BE2C (cell line): ENCODE measurements around the gene LNP1.

ENCODE experiments used
- DNase-seq: peaks from one replicate; pipeline ENCODE4 v3.0.0-alpha.2; 2020
- H3K27me3 ChIP-seq: fragments of 250-450 bp; sonication (Bioruptor Pico); 2 replicates; pipeline ENCODE4 v1.5.1; 2020; ENCODE audit warnings: mild to moderate bottlenecking
- H3K36me3 ChIP-seq: fragments of 250-450 bp; sonication (Bioruptor Pico); 2 replicates; pipeline ENCODE4 v1.5.1; 2020; ENCODE audit warnings: mild to moderate bottlenecking
- H3K4me1 ChIP-seq: fragments of 250-450 bp; sonication (Bioruptor Pico); 2 replicates; pipeline ENCODE4 v1.5.1; 2020
- H3K4me3 ChIP-seq: 2 replicates; pipeline ENCODE4 v1.5.1; 2011; ENCODE audit warnings: low read depth, low read length
- H3K9me3 ChIP-seq: fragments of 250-450 bp; sonication (Bioruptor Pico); 2 replicates; pipeline ENCODE4 v1.5.1; 2020
- TF ChIP-seq, protein P1 (sequence below): IDR thresholded peaks from 2 replicates; pipeline ENCODE4 v1.5.1; 2012; ENCODE audit warnings: mild to moderate bottlenecking, low read depth, low read length

Gene LNP1

DNA sequence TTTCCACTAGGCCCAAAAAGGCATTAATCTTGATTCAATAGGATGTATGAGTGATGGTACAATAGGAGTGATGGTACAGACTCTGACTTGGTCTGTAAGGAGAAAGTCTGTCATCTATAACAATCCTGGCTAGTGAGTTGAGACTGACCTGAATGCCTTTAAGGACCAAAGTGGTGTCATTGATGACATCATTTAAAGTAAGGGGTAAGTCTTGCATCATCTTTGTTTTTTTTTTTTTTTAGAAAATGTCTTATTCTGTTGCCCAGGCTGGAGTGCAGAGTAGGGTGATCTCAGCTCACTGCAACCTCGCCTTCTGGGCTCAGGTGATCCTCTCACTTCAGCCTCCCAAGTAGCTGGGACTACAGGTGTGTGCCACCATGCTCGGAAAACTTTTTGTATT lies 85.5 kb downstream of the LNP1 start:
- Histone ChIP-seq H3K4me1 (no peaks in the 10 kb centered on the region; the same call in 1 of the 2 replicates), H3K36me3 (no peaks in the 10 kb centered on the region), H3K27me3 (no peaks in the 10 kb centered on the region), H3K9me3 (no peaks in the 10 kb centered on the region), H3K4me3 (no peak overlapping the region)
- TF ChIP-seq, protein P1, sequence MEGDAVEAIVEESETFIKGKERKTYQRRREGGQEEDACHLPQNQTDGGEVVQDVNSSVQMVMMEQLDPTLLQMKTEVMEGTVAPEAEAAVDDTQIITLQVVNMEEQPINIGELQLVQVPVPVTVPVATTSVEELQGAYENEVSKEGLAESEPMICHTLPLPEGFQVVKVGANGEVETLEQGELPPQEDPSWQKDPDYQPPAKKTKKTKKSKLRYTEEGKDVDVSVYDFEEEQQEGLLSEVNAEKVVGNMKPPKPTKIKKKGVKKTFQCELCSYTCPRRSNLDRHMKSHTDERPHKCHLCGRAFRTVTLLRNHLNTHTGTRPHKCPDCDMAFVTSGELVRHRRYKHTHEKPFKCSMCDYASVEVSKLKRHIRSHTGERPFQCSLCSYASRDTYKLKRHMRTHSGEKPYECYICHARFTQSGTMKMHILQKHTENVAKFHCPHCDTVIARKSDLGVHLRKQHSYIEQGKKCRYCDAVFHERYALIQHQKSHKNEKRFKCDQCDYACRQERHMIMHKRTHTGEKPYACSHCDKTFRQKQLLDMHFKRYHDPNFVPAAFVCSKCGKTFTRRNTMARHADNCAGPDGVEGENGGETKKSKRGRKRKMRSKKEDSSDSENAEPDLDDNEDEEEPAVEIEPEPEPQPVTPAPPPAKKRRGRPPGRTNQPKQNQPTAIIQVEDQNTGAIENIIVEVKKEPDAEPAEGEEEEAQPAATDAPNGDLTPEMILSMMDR, result no peak
- DNase-seq, result no peak

- DNase-seq, result no peak
- Histone ChIP-seq H3K36me3 (no peaks in the 10 kb centered on the region), H3K4me3 (no peak overlapping the region), H3K4me1 (no peaks in the 10 kb centered on the region), H3K27me3 (no peaks in the 10 kb centered on the region), H3K9me3 (no peaks in the 10 kb centered on the region)
- TF ChIP-seq, protein P1, result no peak
These were observed 87.8 kb downstream of the LNP1 start for GRCh38 chr3:100489118-100489517.

DNA sequence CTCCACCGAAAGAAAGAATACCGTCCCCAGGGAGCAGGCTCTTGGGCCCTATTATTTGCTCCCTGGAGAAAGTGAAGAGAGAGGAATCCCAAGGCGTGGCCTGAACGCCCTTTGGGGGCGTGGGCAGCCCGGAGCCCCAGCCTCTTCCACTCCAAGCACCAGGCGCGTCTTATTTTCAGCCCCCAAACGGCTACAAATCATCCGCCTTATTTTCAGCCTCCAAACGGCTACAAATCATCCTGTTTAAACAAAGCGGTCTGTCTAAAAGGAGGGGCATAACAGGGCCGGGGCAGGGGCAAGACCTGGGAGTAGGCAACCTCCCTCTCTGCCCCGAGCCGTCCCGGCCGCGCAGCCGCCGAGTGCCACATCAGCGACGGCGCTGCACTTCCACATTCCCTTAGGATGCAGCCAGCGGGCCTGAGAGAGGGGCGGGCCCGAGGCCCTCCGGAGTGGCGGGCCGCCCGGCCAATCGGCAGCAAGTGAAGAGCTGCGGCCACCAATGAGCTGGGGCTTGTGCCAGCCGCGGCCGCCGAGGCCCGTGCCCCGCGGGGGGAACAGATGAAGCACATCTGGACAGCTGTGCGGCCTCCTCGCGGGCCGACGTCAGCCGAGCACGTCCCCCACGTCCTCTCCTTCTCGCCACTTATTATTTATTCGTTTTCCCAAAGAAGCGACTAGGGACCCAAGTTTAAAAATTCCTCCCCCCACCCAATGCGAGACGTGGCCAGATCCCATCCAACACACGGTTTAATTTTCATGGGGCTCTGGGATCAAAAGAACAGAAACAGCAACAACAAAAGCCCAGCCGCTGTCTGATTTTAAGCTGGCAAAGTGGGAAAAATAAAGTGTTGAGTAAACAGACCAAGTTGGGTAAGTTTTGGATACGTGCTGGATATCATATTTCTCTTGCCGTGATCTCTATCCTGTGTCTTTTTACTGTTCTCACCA lies 91.0 kb downstream of the LNP1 start, which contains the start of gene TMEM45A:
TSS of gene TMEM45A (plus strand) at position 561 of the 948 bp plus-strand sequence. CDS start 62,593 bp downstream, outside the sequence.
- Histone ChIP-seq H3K27me3 (no peaks in the 10 kb centered on the region), H3K9me3 (no peaks in the 10 kb centered on the region), H3K4me3 (peak within 1 kb of the TSS; percentile 63), H3K36me3 (no peaks in the 10 kb centered on the region), H3K4me1 (no peaks in the 10 kb centered on the region)
- peak; percentile 96 for DNase-seq
- TF ChIP-seq, protein P1, result no peak

DNA sequence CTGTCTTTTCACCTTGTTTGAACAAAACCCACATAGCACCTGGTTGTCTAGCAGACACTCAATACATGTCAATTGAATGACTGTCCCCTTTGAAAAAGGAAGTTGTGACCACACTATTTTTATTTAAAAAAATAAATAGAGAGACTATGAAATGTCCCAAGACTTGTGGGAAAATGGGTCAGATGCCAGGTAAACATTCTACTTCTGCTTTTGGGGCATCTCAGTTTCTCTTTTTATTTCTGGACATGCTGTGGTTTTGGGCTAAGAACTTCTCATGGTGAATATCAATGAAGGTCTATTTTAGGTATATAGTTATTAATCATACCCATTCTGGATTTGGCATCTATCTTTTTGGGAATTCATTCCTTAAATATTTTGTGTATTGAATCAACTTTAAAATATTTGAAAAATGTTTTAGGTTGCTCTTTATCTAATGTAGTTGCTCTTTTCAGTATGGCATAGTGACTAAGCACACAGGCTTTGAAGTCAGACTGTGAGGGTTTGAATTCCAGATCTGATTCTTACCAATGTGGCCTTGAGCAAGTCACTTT lies 95.4 kb downstream of the LNP1 start:
- Histone ChIP-seq H3K4me1 (no peaks in the 10 kb centered on the region), H3K9me3 (no peaks in the 10 kb centered on the region), H3K36me3 (no peaks in the 10 kb centered on the region), H3K4me3 (no peak overlapping the region), H3K27me3 (no peaks in the 10 kb centered on the region)
- no peak for DNase-seq
- TF ChIP-seq, protein P1, result no peak

- Histone ChIP-seq H3K36me3 (no peaks in the 10 kb centered on the region), H3K9me3 (no peaks in the 10 kb centered on the region), H3K4me1 (no peaks in the 10 kb centered on the region), H3K27me3 (no peaks in the 10 kb centered on the region), H3K4me3 (no peak overlapping the region)
- DNase-seq, result no peak
- TF ChIP-seq, protein P1, result no peak
These were observed 98.3 kb downstream of the LNP1 start for GRCh38 chr3:100499651-100500050.
